GM18526 (cell line): ENCODE results near the gene EVC2.

Experiments used
- POLR2A ChIP-seq: IDR thresholded peaks from 3 replicates; pipeline ENCODE4 v1.6.1; 2011; ENCODE audit not compliant: insufficient read length; ENCODE audit errors: extremely low read depth

Gene EVC2

GRCh38 chr4:5558502-5558901 lies 149.9 kb downstream of the EVC2 start:
- TF ChIP-seq POLR2A: no peak

- TF ChIP-seq POLR2A: no peak
Measured at GRCh38 chr4:5554376-5554775, 154.0 kb downstream of the EVC2 start.

GRCh38 chr4:5553801-5554200 lies 154.6 kb downstream of the EVC2 start:
- TF ChIP-seq POLR2A: no peak

GRCh38 chr4:5552451-5552850 lies 155.9 kb downstream of the EVC2 start:
- TF ChIP-seq POLR2A: no peak

- TF ChIP-seq POLR2A: no peak
Measured at GRCh38 chr4:5547651-5548249, 160.6 kb downstream of the EVC2 start.

- no peak for TF ChIP-seq POLR2A
Measured at GRCh38 chr4:5545271-5545670, 163.1 kb downstream of the EVC2 start.

GRCh38 chr4:5544762-5545161 lies 163.6 kb downstream of the EVC2 start:
- TF ChIP-seq POLR2A: no peak

GRCh38 chr4:5543681-5544080 lies 164.7 kb downstream of the EVC2 start:
- no peak for TF ChIP-seq POLR2A

- TF ChIP-seq POLR2A: no peak
Measured at GRCh38 chr4:5541169-5541568, 167.2 kb downstream of the EVC2 start.

GRCh38 chr4:5539584-5539983 lies 168.8 kb downstream of the EVC2 start:
- TF ChIP-seq POLR2A: no peak

- TF ChIP-seq POLR2A: no peak
Measured at GRCh38 chr4:5532100-5532499, 176.3 kb downstream of the EVC2 start.

- TF ChIP-seq POLR2A: no peak
Measured at GRCh38 chr4:5528031-5528436, 180.3 kb downstream of the EVC2 start.

- no peak for TF ChIP-seq POLR2A
Measured at GRCh38 chr4:5527211-5527610, 181.1 kb downstream of the EVC2 start.

- TF ChIP-seq POLR2A: no peak
Measured at GRCh38 chr4:5526080-5526846, 182.1 kb downstream of the EVC2 start.

GRCh38 chr4:5524446-5525299 lies 183.7 kb downstream of the EVC2 start:
- TF ChIP-seq POLR2A: no peak

- TF ChIP-seq POLR2A: no peak
Measured at GRCh38 chr4:5517372-5517771, 191.0 kb downstream of the EVC2 start.
